Activated CD4-positive, alpha-beta T cell treated with anti-CD3 and anti-CD28 coated beads, Interleukin-2, amount 50 U/mL, for 1 hour (primary cell): Measurements from ENCODE around the gene ZNF710.
"Not testable (repeated sequence)": the region's sequence is repeated elsewhere in the genome, so short reads cannot be mapped to it uniquely, and the experiment has no call there.

ENCODE experiments used
- DNase-seq: peaks from one replicate; pipeline ENCODE4 v3.0.0-alpha.2; 2020

Gene ZNF710

DNA sequence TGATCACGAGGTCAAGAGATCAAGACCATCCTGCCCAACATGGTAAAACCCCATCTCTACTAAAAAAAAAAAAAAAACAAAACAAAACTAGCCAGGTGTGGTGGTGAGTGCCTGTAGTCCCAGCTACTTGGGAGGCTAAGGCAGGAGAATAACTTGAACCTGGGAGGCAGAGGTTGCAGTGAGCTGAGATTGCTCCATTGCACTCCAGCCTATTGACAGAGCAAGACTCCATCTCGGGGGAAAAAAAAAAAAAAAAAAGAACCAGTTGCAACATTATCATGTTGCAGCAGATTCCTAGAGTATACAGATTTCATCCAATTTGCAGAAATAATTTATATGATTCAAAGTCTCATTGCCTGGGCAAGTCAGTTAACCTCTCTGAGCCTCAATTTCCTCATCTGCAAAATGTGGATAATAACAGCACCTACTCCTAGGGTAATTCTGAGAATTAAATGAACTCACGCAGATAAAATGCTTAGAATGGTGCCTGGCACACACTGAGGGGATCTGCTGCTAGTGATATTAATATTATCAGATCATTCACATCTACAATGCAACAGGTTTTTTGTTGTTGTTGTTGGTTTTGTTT lies 108.1 kb downstream of the ZNF710 start:
- not testable (repeated sequence) for DNase-seq

DNA sequence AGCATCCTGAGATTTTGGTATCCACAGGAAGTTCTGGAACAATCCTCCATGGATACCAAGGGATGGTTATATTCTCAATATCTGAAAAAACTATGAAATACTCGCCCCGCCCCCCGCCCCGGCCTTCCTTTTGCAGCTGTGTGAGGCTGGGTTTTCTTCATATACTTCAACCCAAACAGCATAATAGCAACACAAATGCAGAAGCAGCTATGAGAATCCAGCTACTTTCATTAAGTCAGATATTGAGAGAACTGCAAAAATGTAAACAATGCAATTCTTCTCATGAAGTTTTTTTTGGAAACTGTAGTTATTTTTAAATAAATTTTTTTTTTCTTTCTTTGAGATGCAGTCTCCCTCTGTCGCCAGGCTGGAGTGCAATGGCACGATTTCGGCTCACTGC lies 112.0 kb downstream of the ZNF710 start:
- DNase-seq = no peak

GRCh38 chr15:90114451-90114901 lies 113.4 kb downstream of the ZNF710 start:
- no peak for DNase-seq

DNA sequence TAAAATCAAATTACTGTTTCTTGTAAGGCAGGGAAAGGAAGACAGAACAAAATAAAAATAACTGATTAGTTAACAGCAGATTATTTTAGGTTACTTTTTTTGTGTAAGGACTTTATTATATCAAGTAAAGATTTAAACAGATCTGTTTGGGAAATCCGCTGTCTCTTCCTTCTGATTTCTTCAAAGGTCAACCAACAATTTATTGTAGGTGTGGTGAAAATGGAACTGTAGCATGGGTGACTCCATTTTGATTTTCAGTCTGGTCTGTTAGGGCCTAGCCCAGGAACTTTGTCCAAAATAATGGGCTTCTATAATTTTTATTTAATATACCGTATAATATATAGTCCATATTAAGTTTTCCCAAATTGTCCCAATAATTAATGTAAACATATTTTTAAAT lies 114.7 kb downstream of the ZNF710 start:
- DNase-seq = no peak

DNA sequence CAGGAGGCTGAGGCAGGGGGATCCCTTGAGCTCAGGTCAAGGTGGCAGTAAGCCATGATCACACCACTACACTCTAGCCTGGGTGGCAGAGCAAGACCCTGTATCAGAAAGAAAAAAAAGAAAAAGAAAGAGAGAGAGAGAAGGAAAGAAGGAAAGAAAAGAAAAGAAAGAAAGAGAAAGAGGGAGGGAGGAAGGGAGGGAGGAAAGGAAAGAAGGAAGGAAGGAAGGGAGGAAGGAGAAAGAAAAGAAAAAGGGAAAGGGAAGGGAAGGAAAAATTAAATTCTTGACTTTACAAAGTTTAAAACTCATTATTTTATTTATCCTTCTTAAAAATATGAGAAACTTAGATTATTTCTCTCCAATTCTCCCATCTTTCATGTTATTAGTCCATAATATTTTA lies 118.2 kb downstream of the ZNF710 start:
- no peak for DNase-seq

DNA sequence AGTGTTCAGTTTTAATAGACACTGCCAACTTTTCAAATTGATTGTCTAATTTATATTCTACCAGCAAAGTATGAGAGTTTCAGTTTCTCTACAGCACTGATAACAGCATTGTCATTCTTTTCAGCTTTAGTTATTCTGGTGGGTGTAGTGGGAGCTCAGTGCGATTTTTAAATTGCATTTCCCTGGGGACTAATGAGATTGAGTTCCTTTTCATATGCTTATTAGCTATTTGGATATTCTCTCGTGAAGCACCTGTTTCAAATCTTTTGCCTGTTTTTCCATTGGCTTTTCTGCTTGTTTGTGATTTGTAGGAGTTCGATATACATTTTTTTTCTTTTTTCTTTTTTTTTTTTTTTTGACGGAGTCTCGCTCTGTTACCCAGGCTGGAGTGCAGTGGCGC lies 120.0 kb downstream of the ZNF710 start:
- DNase-seq = no peak

DNA sequence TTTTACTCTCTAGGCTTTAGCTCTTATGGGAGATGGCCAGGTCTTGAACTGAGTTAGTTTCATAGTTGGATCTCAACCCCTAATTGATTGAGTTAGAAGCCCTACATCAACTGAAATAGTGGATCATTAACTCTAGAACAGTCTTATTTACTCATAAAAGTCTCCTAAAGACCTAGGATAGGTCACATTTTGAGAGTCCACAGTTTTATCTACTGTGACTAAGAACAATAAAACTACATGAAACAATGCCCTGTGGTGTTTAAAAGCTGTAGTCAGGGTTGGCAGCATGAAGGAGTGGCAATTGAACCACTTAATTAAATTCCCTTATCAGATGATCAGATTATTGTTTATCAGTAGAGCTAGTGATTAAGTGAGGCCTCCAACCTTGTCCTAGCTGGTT lies 123.4 kb downstream of the ZNF710 start:
- DNase-seq = no peak

DNA sequence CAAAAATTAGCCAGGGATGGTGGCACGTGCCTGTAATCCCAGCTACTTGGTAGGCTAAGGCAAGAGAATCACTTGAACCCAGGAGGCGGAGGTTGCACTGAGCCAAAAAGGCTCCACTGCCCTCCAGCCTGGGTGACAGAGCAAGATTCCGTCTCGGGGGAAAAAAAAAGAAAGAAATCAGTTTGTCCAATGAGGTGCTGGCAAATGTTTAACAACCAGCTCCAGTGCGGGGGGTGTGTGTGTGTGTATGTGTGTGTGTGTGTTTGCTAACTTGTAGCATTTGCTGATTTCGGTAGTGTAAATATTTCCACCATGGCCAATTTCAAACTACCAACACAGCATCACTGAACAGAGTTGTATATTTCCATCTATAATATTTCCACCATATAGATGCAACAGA lies 124.9 kb downstream of the ZNF710 start:
- no peak for DNase-seq

- DNase-seq = no peak
These were observed 125.7 kb downstream of the ZNF710 start for GRCh38 chr15:90126596-90127435.

GRCh38 chr15:90130291-90130690 lies 129.2 kb downstream of the ZNF710 start:
- no peak for DNase-seq
